Stimulated activated CD4-positive, alpha-beta T cell treated with anti-CD3 and anti-CD28 coated beads, TNF-alpha, amount 100 ng/mL, for 24 hours (primary cell): ENCODE data around the gene CEP76.
"Not testable (repeated sequence)": the region's sequence is repeated elsewhere in the genome, so short reads cannot be mapped to it uniquely, and the experiment has no call there.

Experiments
- DNase-seq, 3 experiments: peaks; one replicate each; pipeline ENCODE4 v3.0.0-alpha.2; 2020; ENCODE audit warnings: low read depth in 3 of 3

Gene CEP76

GRCh38 chr18:12645751-12646203 lies 56.7 kb downstream of the CEP76 start:
- DNase-seq = no peak

GRCh38 chr18:12645254-12645653 lies 57.3 kb downstream of the CEP76 start:
- no peak for DNase-seq

DNA sequence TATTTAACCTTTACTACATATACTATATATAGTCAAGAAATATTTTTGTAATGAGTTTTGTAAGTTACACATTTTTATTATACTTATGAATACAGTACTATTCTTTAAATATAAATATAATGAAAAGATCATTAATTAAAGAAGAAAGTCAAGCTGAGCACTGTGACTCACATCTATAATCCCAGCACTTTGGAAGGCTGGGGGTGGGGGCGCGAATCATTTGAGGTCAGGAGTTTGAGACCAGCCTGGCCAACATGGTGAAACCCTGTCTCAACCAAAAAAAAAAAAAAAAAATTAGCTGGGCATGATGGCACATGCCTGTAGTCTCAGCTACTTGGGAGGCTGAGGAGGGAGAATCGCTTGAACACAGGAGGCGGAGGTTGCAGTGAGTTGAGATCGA lies 58.8 kb downstream of the CEP76 start:
- not testable (repeated sequence) for DNase-seq

DNA sequence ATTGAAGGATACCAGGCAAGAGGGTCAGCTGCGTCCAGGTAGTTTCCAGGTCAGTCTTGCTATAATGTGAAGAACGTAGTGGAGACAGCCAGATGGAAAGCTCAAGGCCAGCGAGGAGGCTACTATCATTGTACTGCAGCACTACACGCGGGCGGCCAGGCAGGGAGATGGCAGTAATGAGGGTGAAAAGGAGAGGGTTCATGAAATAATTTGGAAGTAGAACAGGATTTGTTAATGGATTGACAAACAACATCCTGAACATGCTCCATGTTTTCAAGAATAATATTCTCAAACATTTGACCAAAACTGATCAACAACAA lies 61.7 kb downstream of the CEP76 start:
- DNase-seq = no peak

- no peak for DNase-seq
These were observed 62.3 kb downstream of the CEP76 start for GRCh38 chr18:12639990-12640880.

DNA sequence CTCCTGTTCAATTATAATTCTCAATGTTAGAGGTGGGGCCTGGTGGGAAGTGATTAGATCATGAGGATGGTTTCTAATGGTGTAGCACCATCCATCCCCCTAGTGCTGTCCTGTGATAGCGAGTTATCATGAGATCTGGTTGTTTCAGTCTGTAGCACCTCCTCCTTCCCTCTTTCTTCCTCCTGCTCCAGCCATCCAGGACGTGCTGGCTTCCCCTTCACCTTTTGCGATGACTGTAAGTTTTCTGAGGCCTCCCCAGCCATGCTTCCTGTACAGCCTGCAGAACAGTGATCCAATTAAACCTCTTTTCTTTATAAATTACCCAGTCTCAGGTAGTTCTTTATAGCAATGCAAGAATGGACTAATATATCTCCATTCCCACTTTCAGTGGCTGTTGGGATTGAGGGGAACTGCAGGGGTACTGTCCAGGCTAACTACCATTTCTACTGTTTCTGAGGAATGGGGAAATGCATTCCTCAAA lies 63.8 kb downstream of the CEP76 start:
- no peak for DNase-seq

GRCh38 chr18:12637901-12638643 lies 64.5 kb downstream of the CEP76 start:
- no peak for DNase-seq

DNA sequence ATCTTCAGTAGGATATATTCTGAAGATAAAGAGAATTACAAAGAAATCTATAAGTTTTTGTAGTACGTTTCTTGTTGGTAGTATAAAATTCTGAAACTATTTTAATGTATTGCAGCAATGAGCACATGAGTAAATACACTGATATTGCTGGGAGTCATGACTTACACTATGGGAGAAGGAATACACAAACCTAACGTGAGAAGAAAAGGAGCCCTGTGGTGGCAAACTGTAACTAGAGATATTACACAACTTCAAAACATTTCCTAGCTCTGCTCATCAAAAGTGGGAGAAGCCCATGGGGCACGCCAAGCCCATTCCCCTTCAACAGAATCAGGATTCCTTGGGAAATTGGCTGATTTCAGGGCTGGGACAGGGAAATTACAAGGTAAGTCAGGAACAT lies 65.1 kb downstream of the CEP76 start:
- no peak for DNase-seq

- no peak for DNase-seq
These were observed 70.6 kb downstream of the CEP76 start for GRCh38 chr18:12631831-12632477.

DNA sequence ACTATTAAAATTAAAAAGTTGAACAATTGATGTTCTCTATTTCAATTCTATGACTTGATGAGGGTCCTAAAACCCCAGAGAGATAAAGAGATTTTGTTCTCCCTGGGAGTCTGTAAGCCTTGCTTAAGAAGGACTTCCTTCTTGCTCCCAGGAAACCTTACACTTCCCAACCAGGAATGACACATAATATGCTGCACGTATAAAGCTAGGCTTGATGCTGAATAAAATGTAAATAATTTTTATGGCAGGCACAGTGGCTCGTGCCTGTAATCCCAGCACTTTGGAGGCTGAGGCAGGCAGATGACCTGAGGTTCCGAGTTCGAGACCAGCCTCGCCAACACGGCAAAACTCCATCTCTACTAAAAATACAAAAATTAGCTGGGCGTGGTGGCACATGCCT lies 72.4 kb downstream of the CEP76 start:
- no peak for DNase-seq

- DNase-seq = no peak
These were observed 73.5 kb downstream of the CEP76 start for GRCh38 chr18:12628706-12629702.

DNA sequence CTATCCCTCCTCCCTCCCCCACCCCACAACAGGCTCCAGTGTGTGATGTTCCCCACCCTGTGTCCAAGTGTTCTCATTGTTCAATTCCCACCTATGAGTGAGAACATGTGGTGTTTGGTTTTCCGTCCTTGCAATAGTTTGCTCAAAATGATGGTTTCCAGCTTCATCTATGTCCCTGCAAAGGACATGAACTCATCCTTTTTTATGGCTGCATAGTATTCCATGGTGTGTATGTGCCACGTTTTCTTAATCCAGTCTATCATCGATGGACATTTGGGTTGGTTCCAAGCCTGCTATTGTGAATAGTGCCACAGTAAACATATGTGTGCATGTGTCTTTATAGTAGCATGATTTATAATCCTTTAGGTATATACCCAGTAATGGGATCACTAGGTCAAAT lies 75.3 kb downstream of the CEP76 start:
- not testable (repeated sequence) for DNase-seq

- no peak for DNase-seq
These were observed 77.3 kb downstream of the CEP76 start for GRCh38 chr18:12625241-12625640.
